EL (cell line): ENCODE results near the gene LMTK2.

Experiments
- DNase-seq: peaks from one replicate; pipeline ENCODE4 v3.0.0-alpha.2; 2016

LMTK2 gene

GRCh38 chr7:98222533-98223195 lies 116.0 kb downstream of the LMTK2 start:
- no peak for DNase-seq

GRCh38 chr7:98223351-98223897 lies 116.8 kb downstream of the LMTK2 start:
- no peak for DNase-seq

GRCh38 chr7:98223898-98224700 lies 117.4 kb downstream of the LMTK2 start:
- no peak for DNase-seq

GRCh38 chr7:98224701-98225181 lies 118.1 kb downstream of the LMTK2 start:
- DNase-seq: no peak

GRCh38 chr7:98225913-98226614 lies 119.4 kb downstream of the LMTK2 start:
- no peak for DNase-seq

GRCh38 chr7:98227939-98228338 lies 121.3 kb downstream of the LMTK2 start:
- DNase-seq: no peak

- DNase-seq: no peak
Measured at GRCh38 chr7:98228801-98229200, 122.1 kb downstream of the LMTK2 start.

GRCh38 chr7:98229441-98229840 lies 122.8 kb downstream of the LMTK2 start:
- DNase-seq: no peak

- no peak for DNase-seq
Measured at GRCh38 chr7:98229991-98230745, 123.5 kb downstream of the LMTK2 start.

GRCh38 chr7:98230746-98231471 lies 124.2 kb downstream of the LMTK2 start:
- DNase-seq: no peak

- DNase-seq: no peak
Measured at GRCh38 chr7:98231493-98232262, 125.0 kb downstream of the LMTK2 start.

- DNase-seq: no peak
Measured at GRCh38 chr7:98232263-98232585, 125.6 kb downstream of the LMTK2 start.

- no peak for DNase-seq
Measured at GRCh38 chr7:98232799-98233198, 126.1 kb downstream of the LMTK2 start.

GRCh38 chr7:98233219-98234070 lies 126.8 kb downstream of the LMTK2 start:
- DNase-seq: no peak

GRCh38 chr7:98234429-98235147 lies 127.9 kb downstream of the LMTK2 start:
- no peak for DNase-seq

GRCh38 chr7:98235901-98236300 lies 129.2 kb downstream of the LMTK2 start:
- no peak for DNase-seq

GRCh38 chr7:98236355-98237185 lies 129.9 kb downstream of the LMTK2 start:
- no peak for DNase-seq

GRCh38 chr7:98238076-98238475 lies 131.4 kb downstream of the LMTK2 start:
- DNase-seq: no peak

GRCh38 chr7:98238976-98239375 lies 132.3 kb downstream of the LMTK2 start:
- peak; percentile 12 for DNase-seq
